A673 (cell line): ENCODE results near the gene FADD.

Experiments used
- CTCF ChIP-seq: fragments of 300-800, 200-600 bp; sonication (generic); conservative IDR thresholded peaks from 2 replicates; pipeline ENCODE4 v1.5.1; 2017; ENCODE audit warnings: low read depth, mild to moderate bottlenecking, antibody characterized with exemption, low read length, moderate library complexity, mixed read lengths
- EZH2 ChIP-seq: fragments of 200-600 bp; sonication (generic); IDR thresholded peaks from 2 replicates; pipeline ENCODE4 v1.6.1; 2017; ENCODE audit warnings: borderline replicate concordance, low read depth, mild to moderate bottlenecking, mixed read lengths, antibody characterized with exemption, low read length; ENCODE audit not compliant: poor library complexity, severe bottlenecking

- TF ChIP-seq CTCF (no peak), EZH2 (no peak)
These were observed 17.6 kb upstream of the FADD start for GRCh38 chr11:70185348-70186055.
